ENCODE results near the gene SLC66A1. TPM values are rescaled to one million over a fixed set of nuclear protein-coding genes. Genes with fewer than 3 reads are reported as not detected.

Gene SLC66A1
- total RNA-seq, 1 experiment from 2014 or later: 27.7 TPM

- no peak for DNase-seq
- H2AFZ ChIP-seq (ENCODE audit: low read length): no peak overlapping the region
- peak overlapping the region; percentile 93 for H3K4me2 ChIP-seq (ENCODE audit: low read length)
- H4K20me1 ChIP-seq (ENCODE audit: low read length): no peaks in the 10 kb centered on the region
- BruUV-seq (replicated peaks): no TSS peak
- ChIA-PET CTCF (no interaction called here), POLR2A (ENCODE audit: unreplicated experiment) (no interaction called here)
- no peaks in the 10 kb centered on the region for H3F3A ChIP-seq (ENCODE audit: low read length, unreplicated experiment)
- no peaks in the 10 kb centered on the region for H3K27me3 ChIP-seq (ENCODE audit: low read length)
- no peaks in the 10 kb centered on the region for H3K9me3 ChIP-seq (ENCODE audit: low read length)
- H3K9me2 ChIP-seq (replicated peaks; ENCODE audit: low read length): no peaks in the 10 kb centered on the region
- no peak for TF ChIP-seq EZH2phosphoT487 (IDR thresholded peaks at IDR 0.05; ENCODE audit: borderline replicate concordance, low read length)
- no peak for TF ChIP-seq CTCF (conservative IDR thresholded peaks at IDR 0.05; ENCODE audit: low read depth, low read length)
- no peak for TF ChIP-seq EZH2 (IDR thresholded peaks at IDR 0.05; ENCODE audit: low read length, unreplicated experiment)
- no peak for ATAC-seq
- intact Hi-C loops (cut with micrococcal nuclease): no loop called here
- H3K4me1 ChIP-seq (ENCODE audit: insufficient read depth, low read length): peaks cover 46% of the 10 kb centered on the region
- peaks cover 50% of the 10 kb centered on the region for H3K79me2 ChIP-seq (ENCODE audit: low read length)
- peak overlapping the region; percentile 4; the same call in 1 of the 2 replicates for H3K27ac ChIP-seq (ENCODE audit: low read length)
- H3K36me3 ChIP-seq (ENCODE audit: low read depth, low read length): no peaks in the 10 kb centered on the region; the same call in 1 of the 2 replicates
- H3K4me3 ChIP-seq (ENCODE audit: low read length): no peak overlapping the region
- H3K9ac ChIP-seq (ENCODE audit: low read length): no peak overlapping the region
Observed at GRCh38 chr1:19313961-19314882, 2.1 kb downstream of the SLC66A1 start.

GRCh38 chr1:19315378-19316198 lies 3.5 kb downstream of the SLC66A1 start:
- ChIA-PET CTCF (no interaction called here), POLR2A (ENCODE audit: unreplicated experiment) (no interaction called here)
- ATAC-seq (peak; percentile 5; the same call in 1 of the 2 replicates), DNase-seq (peak; percentile 48)
- peaks cover 37% of the 10 kb centered on the region for H3K79me2 ChIP-seq (ENCODE audit: low read length)
- no peaks in the 10 kb centered on the region; the same call in 1 of the 2 replicates for H3K36me3 ChIP-seq (ENCODE audit: low read depth, low read length)
- H3K27me3 ChIP-seq (ENCODE audit: low read length): no peaks in the 10 kb centered on the region
- no peaks in the 10 kb centered on the region for H3F3A ChIP-seq (ENCODE audit: low read length, unreplicated experiment)
- no peaks in the 10 kb centered on the region for H3K9me3 ChIP-seq (ENCODE audit: low read length)
- no peak overlapping the region for H3K4me3 ChIP-seq (ENCODE audit: low read length)
- no peaks in the 10 kb centered on the region for H4K20me1 ChIP-seq (ENCODE audit: low read length)
- BruUV-seq (replicated peaks): no TSS peak
- peak overlapping the region; percentile 28 for H3K27ac ChIP-seq (ENCODE audit: low read length)
- H3K9me2 ChIP-seq (replicated peaks; ENCODE audit: low read length): no peaks in the 10 kb centered on the region
- H2AFZ ChIP-seq (ENCODE audit: low read length): no peak overlapping the region
- H3K4me1 ChIP-seq (ENCODE audit: insufficient read depth, low read length): peaks cover 44% of the 10 kb centered on the region
- H3K9ac ChIP-seq (ENCODE audit: low read length): no peak overlapping the region
- TF ChIP-seq EZH2 (IDR thresholded peaks at IDR 0.05; ENCODE audit: low read length, unreplicated experiment) (no peak), CTCF (conservative IDR thresholded peaks at IDR 0.05; ENCODE audit: low read depth, low read length) (no peak), EZH2phosphoT487 (IDR thresholded peaks at IDR 0.05; ENCODE audit: borderline replicate concordance, low read length) (no peak)
- H3K4me2 ChIP-seq (ENCODE audit: low read length): peak overlapping the region; percentile 51
- intact Hi-C loops (cut with micrococcal nuclease): no loop called here
